PFSK-1 (cell line): Measurements from ENCODE around the gene SCRG1.

Source experiments
- FOXP2 ChIP-seq: optimal IDR thresholded peaks from 2 replicates; pipeline ENCODE3; 2011; ENCODE audit warnings: borderline replicate concordance, control low read depth, inconsistent platforms; ENCODE audit not compliant: insufficient read depth; ENCODE audit errors: extremely low read length, extremely low read depth
- POLR2AphosphoS5 ChIP-seq: IDR thresholded peaks from 2 replicates; pipeline ENCODE4 v1.6.1; 2012; ENCODE audit warnings: low read depth, mild to moderate bottlenecking, control low read depth, low read length, moderate library complexity
- REST ChIP-seq, 2 experiments: IDR thresholded peaks; 2 replicates each; pipeline versions ENCODE4 v1.6.1 to v1.8.0; 2011 to 2012; ENCODE audit warnings: low read depth in 2 of 2, low read length in 2 of 2, control low read depth in 1 of 2, inconsistent platforms in 1 of 2, mild to moderate bottlenecking in 1 of 2, moderate library complexity in 1 of 2; ENCODE audit not compliant: insufficient read depth in 1 of 2
- SIN3A ChIP-seq: IDR thresholded peaks from 2 replicates; pipeline ENCODE4 v1.6.1; 2012; ENCODE audit warnings: mild to moderate bottlenecking, low read length, moderate library complexity, borderline replicate concordance; ENCODE audit not compliant: insufficient read depth
- TAF1 ChIP-seq: IDR thresholded peaks from 2 replicates; pipeline ENCODE4 v1.6.1; 2012; ENCODE audit warnings: low read length, control low read depth, borderline replicate concordance; ENCODE audit not compliant: insufficient read depth

SCRG1 gene

GRCh38 chr4:173413036-173413435 is 14.1 kb upstream of the SCRG1 start:
- TF ChIP-seq REST (IDR thresholded peaks at IDR 0.05; ENCODE audit: insufficient read depth in 1 of 2, low read depth in 2 of 2, low read length in 2 of 2): no peak
- TF ChIP-seq TAF1: no peak
- TF ChIP-seq SIN3A: no peak
- no peak for TF ChIP-seq POLR2AphosphoS5
- TF ChIP-seq FOXP2: no peak

- TF ChIP-seq REST (IDR thresholded peaks at IDR 0.05; ENCODE audit: insufficient read depth in 1 of 2, low read depth in 2 of 2, low read length in 2 of 2) (no peak), POLR2AphosphoS5 (no peak), FOXP2 (no peak), SIN3A (no peak), TAF1 (no peak)
Measured at GRCh38 chr4:173411106-173411693, 12.3 kb upstream of the SCRG1 start.

DNA sequence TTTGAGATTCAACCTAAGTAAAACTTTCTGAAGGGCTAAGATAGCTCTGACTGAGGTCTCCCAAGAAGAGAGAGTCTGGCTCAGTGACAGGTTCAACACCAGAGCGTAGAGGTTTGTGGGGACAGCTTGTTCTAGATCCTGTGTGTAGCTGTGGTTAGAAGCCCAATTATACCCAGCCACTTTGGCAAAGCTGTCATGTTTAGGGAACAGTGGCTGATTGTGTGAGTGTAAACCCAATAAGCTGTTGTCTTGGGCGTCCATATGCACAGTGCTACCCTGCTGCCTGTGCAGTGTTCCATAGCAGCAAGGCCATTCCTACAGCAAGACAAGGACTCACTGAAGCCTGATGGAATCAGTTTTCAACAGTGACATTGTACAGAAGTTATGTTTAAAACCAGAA is 11.2 kb upstream of the SCRG1 start:
- TF ChIP-seq POLR2AphosphoS5 (no peak), FOXP2 (no peak), REST (IDR thresholded peaks at IDR 0.05; ENCODE audit: insufficient read depth in 1 of 2, low read depth in 2 of 2, low read length in 2 of 2) (no peak), TAF1 (no peak), SIN3A (no peak)

- no peak for TF ChIP-seq POLR2AphosphoS5
- no peak for TF ChIP-seq FOXP2
- no peak for TF ChIP-seq SIN3A
- no peak for TF ChIP-seq TAF1
- no peak for TF ChIP-seq REST (IDR thresholded peaks at IDR 0.05; ENCODE audit: insufficient read depth in 1 of 2, low read depth in 2 of 2, low read length in 2 of 2)
Measured at GRCh38 chr4:173405840-173406606, 7.1 kb upstream of the SCRG1 start.
